Vagina (tissue), 2 donors: ENCODE measurements around the gene TMPRSS13. TPM values are rescaled to one million over a fixed set of nuclear protein-coding genes. Genes with fewer than 3 reads are reported as not detected.

ENCODE experiments used
- DNase-seq, 2 donors: peaks; one replicate each; pipeline ENCODE4 v3.0.0-alpha.2; 2017; ENCODE audit errors: extremely low spot score in 2 of 2
- H3K27ac ChIP-seq: fragments of 200-600 bp; sonication (generic); one replicate; pipeline ENCODE4 v1.5.1; 2019
- H3K27me3 ChIP-seq: fragments of 200-600 bp; sonication (generic); one replicate; pipeline ENCODE4 v1.5.1; 2019
- H3K36me3 ChIP-seq, 2 donors: fragments of 200-600 bp; sonication (generic); one replicate each; pipeline ENCODE4 v1.5.1; 2017 to 2019
- H3K4me1 ChIP-seq: fragments of 200-600 bp; sonication (generic); one replicate; pipeline ENCODE4 v1.5.1; 2019
- H3K4me3 ChIP-seq, 2 donors: fragments of 200-600 bp; sonication (generic); 1 replicate in 1 of 2; 2 replicates in 1 of 2; pipeline ENCODE4 v1.5.1; 2016 to 2019
- H3K9me3 ChIP-seq: fragments of 200-600 bp; sonication (generic); one replicate; pipeline ENCODE4 v1.5.1; 2019
- CTCF ChIP-seq, 3 experiments: fragments of 450-650 bp in 2 of 3; fragments of 200-600 bp in 1 of 3; sonication (generic) in 1 of 3; IDR thresholded peaks; one replicate each; pipeline ENCODE4 v1.5.1; 2017 to 2019; ENCODE audit warnings: antibody characterized with exemption in 3 of 3, mild to moderate bottlenecking in 2 of 3, moderate library complexity in 2 of 3
- POLR2A ChIP-seq, 2 donors: fragments of 450-650 bp; IDR thresholded peaks; one replicate each; pipeline ENCODE4 v1.6.1; 2017; ENCODE audit warnings: antibody characterized with exemption in 2 of 2, mild to moderate bottlenecking in 2 of 2, moderate library complexity in 2 of 2
- POLR2AphosphoS5 ChIP-seq, 2 donors: sonication (generic); formaldehyde crosslinking; IDR thresholded peaks; one replicate each; pipeline ENCODE4 v1.9.0; 2017; ENCODE audit warnings: antibody characterized with exemption in 2 of 2, mild to moderate bottlenecking in 2 of 2, low read depth in 1 of 2; ENCODE audit not compliant: insufficient read depth in 1 of 2
- intact Hi-C: fragments of 100-400 bp; cut with DNase I; formaldehyde crosslinking; loops from one replicate; pipeline ENCODE4 v1.15.1; 2023
- total RNA-seq: library from RNA; depleted of rRNA; stranded (reverse); fragments of >200 nt; gene quantifications from one replicate; pipeline ENCODE4 v1.2.3, GENCODE V29; 2016

Gene TMPRSS13
- total RNA-seq, 1 donor from 2014 or later, result 9.6 TPM

- Histone ChIP-seq H3K4me3 (no peak overlapping the region), H3K36me3 (no peaks in the 10 kb centered on the region), H3K9me3 (no peaks in the 10 kb centered on the region), H3K27me3 (no peaks in the 10 kb centered on the region), H3K4me1 (no peaks in the 10 kb centered on the region), H3K27ac (no peak overlapping the region)
- intact Hi-C loops, result no loop called here
- no peak for TF ChIP-seq POLR2A (IDR thresholded peaks at IDR 0.05)
- TF ChIP-seq CTCF (IDR thresholded peaks at IDR 0.05), result no peak
- TF ChIP-seq POLR2AphosphoS5 (IDR thresholded peaks at IDR 0.05; ENCODE audit: insufficient read depth in 1 of 2, low read depth in 1 of 2), result no peak
- DNase-seq, result no peak
Measured at GRCh38 chr11:117919341-117919740, 9.9 kb downstream of the TMPRSS13 start.

GRCh38 chr11:117918366-117919255, 10.6 kb downstream of the TMPRSS13 start:
- TF ChIP-seq POLR2A (IDR thresholded peaks at IDR 0.05) (no peak), POLR2AphosphoS5 (IDR thresholded peaks at IDR 0.05; ENCODE audit: insufficient read depth in 1 of 2, low read depth in 1 of 2) (no peak), CTCF (IDR thresholded peaks at IDR 0.05) (no peak)
- H3K9me3 ChIP-seq, result no peaks in the 10 kb centered on the region
- no peak overlapping the region for H3K27ac ChIP-seq
- no peaks in the 10 kb centered on the region for H3K36me3 ChIP-seq
- no peak for DNase-seq
- intact Hi-C loops, result no loop called here
- no peaks in the 10 kb centered on the region for H3K4me1 ChIP-seq
- no peak overlapping the region for H3K4me3 ChIP-seq
- H3K27me3 ChIP-seq, result no peaks in the 10 kb centered on the region

DNA sequence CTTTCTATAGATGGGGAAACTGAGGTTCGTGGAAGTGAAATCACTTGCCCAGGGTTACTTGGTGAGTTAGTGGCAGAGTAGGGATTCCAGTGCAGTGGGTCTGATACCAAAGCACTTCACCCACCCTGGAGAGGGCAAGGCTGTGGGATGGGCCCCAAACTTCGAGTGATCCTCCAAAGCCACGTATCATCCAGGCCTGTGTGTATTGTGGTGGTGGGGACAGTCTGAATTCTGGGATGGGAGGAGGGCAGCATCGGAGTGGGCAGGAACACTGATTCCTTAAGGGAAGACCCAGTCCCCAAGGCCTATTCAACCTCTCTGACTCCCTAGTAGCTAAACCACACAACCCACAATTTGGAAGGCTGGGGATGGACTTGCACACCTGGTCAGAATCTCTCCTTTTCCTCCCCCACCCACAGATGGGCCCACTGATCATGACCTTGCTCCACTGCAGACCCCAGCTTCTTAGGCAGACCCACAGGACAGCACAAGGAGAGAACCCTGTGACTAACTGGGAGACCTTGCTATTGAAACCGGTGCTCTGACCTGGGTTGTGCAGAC, 11.5 kb downstream of the TMPRSS13 start:
- intact Hi-C loops, result no loop called here
- Histone ChIP-seq H3K36me3 (no peaks in the 10 kb centered on the region), H3K4me1 (no peaks in the 10 kb centered on the region), H3K4me3 (no peak overlapping the region), H3K27me3 (no peaks in the 10 kb centered on the region), H3K27ac (no peak overlapping the region), H3K9me3 (no peaks in the 10 kb centered on the region)
- no peak for TF ChIP-seq POLR2A (IDR thresholded peaks at IDR 0.05)
- TF ChIP-seq CTCF (IDR thresholded peaks at IDR 0.05), result no peak
- TF ChIP-seq POLR2AphosphoS5 (IDR thresholded peaks at IDR 0.05; ENCODE audit: insufficient read depth in 1 of 2, low read depth in 1 of 2), result no peak
- no peak for DNase-seq

DNA sequence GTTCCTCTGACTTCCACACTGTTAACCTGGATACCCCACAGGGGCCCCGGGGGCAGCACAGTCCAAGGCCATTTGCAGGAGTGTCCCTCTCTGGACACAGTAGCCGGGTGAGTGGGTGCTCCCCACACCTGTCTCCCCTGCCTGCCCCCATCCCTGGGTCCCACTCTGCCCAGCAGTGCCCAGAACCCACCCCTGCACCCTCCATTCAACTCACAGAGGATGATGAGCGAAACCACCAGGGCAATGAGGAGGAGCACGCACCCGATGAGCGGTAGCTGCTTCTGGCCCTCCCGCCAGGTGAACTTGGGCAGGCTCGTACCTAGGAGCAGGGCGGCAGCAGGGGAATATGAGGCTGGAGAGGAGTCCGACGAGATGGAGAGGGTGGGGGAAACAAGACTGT, 12.2 kb downstream of the TMPRSS13 start:
- intact Hi-C loops, result no loop called here
- DNase-seq, result no peak
- TF ChIP-seq POLR2A (IDR thresholded peaks at IDR 0.05) (no peak), POLR2AphosphoS5 (IDR thresholded peaks at IDR 0.05; ENCODE audit: insufficient read depth in 1 of 2, low read depth in 1 of 2) (no peak), CTCF (IDR thresholded peaks at IDR 0.05) (no peak)

More for the DNA sequence above, 12.2 kb downstream of the TMPRSS13 start:
- Histone ChIP-seq H3K4me1 (no peaks in the 10 kb centered on the region), H3K27ac (no peak overlapping the region), H3K9me3 (no peaks in the 10 kb centered on the region), H3K36me3 (no peaks in the 10 kb centered on the region), H3K4me3 (no peak overlapping the region), H3K27me3 (no peaks in the 10 kb centered on the region)
